Neural progenitor cell (in vitro differentiated cells): ENCODE measurements around the gene KAT8.

Experiments
- CTCF ChIP-seq: fragments of 200-600 bp; sonication (generic); IDR thresholded peaks from 2 replicates; pipeline ENCODE4 v1.5.1; 2017; ENCODE audit warnings: antibody characterized with exemption, mild to moderate bottlenecking
- EZH2 ChIP-seq: fragments of 200-600 bp; sonication (generic); IDR thresholded peaks from 2 replicates; pipeline ENCODE4 v1.6.1; 2017; ENCODE audit warnings: antibody characterized with exemption, mild to moderate bottlenecking, moderate library complexity
- EZH2phosphoT487 ChIP-seq: fragments of 200-600 bp; sonication (generic); IDR thresholded peaks from 2 replicates; pipeline ENCODE4 v1.6.1; 2017; ENCODE audit warnings: antibody characterized with exemption

DNA sequence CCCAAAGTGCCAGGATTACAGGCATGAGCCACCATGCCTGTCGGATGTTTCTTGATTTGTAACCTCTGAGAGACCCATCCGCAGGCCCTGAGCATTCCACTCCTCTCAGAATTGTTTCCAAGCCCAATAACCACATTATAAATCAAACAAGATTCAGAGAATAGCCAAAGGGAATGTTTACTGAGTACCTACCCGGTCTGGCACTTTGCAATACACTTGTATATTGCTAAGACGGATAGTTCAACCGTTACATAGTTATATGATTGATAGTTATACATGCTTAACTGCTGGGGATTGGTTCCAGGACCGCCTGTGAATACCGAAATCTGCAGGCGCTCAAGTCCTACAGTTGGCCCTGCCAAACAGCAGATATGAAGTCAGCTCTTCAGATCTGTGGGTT, 3.0 kb upstream of the KAT8 start:
- TF ChIP-seq CTCF (no peak), EZH2 (no peak), EZH2phosphoT487 (no peak)
